ENCODE measurements around the gene TASL. TPM values are rescaled to one million over a fixed set of nuclear protein-coding genes. Genes with fewer than 3 reads are reported as not detected.
A peak's percentile ranks its signal among the peaks of the same experiment; 100 is the strongest.

Gene TASL, protein sequence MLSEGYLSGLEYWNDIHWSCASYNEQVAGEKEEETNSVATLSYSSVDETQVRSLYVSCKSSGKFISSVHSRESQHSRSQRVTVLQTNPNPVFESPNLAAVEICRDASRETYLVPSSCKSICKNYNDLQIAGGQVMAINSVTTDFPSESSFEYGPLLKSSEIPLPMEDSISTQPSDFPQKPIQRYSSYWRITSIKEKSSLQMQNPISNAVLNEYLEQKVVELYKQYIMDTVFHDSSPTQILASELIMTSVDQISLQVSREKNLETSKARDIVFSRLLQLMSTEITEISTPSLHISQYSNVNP
- 77.5 TPM for total RNA-seq (2013)
- polyA plus RNA-seq (10 to 100 TPM; 22.2 to 34.4 (median 28.7) TPM), polyA minus RNA-seq (18.7 and 28.3 TPM in 2 replicates), total RNA-seq (5.3 to 94.9 (median 36.1) reads per million in 11 experiments)

DNA sequence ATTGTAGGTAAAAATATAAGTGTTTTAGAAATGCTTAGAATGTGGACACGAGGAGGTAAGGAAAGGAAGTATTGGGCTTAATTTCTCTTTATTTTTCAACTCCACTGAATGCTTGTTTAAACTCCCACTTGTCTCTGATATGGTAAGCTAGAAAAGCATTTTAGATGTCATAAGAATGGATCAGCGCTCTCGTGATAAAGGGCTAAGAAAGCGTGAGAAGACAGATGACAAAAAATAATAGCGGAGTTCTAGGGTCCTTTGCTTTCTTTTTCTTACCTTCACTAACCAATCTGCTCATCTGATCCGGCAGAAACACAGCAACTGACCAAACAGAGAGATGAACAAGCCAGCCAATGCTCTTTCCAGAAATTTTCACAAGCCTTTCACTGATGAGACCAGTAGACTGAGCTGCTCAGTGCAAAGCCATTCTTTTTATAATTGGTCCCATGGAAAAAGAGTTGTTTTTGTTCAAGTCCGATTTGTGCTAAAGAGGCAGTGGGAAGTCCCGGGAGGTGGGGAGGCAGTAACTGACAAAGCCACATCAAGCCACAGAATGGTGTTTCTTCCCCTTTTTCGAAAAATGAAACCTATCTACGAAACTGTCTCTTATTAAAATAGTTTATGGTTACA, at the start of gene TASL:
Gene TASL (minus strand): TSS at position 405 of the 630 bp plus-strand sequence. CDS start 17,411 bp downstream, outside the sequence.
- peak within 1 kb of the TSS; percentile 83 for H3K9ac ChIP-seq (ENCODE audit: insufficient read depth, low read length, poor library complexity, severe bottlenecking)
- intact Hi-C loops (cut with micrococcal nuclease) = loop anchor here in 1 of 2 donors (10.0 kb wide), 2 partner anchors 47 to 77 kb away; partner anchors contain the start of gene GK
- H3K4me1 Mint-ChIP-seq = peaks cover 27% of the 10 kb centered on the region
- no peaks in the 10 kb centered on the region for H3K27me3 ChIP-seq (ENCODE audit: control insufficient read depth in 2 of 2, insufficient read depth in 2 of 2, low read length in 2 of 2)
- peak within 1 kb of the TSS; percentile 79 to 92 for H3K4me3 Mint-ChIP-seq
- H3K27ac Mint-ChIP-seq = peak within 1 kb of the TSS; percentile 94 to 98 (median 96)
- peaks cover 12 to 16% of the 10 kb centered on the region in 2 donors for H3K36me3 Mint-ChIP-seq
- H3K9me3 ChIP-seq (replicated peaks in 1 of 2; ENCODE audit: control insufficient read depth in 1 of 2, insufficient read depth in 1 of 2, low read length in 2 of 2) = no peaks in the 10 kb centered on the region
- H3K79me2 ChIP-seq (ENCODE audit: insufficient read depth, low read length) = peaks cover 73% of the 10 kb centered on the region
- H3K4me2 ChIP-seq (replicated peaks; ENCODE audit: extremely low read depth, low read length, poor library complexity, severe bottlenecking) = peak within 1 kb of the TSS; percentile 79
- H4K20me1 ChIP-seq (ENCODE audit: insufficient read depth, low read length) = no peaks in the 10 kb centered on the region
- TF ChIP-seq, protein P1, sequence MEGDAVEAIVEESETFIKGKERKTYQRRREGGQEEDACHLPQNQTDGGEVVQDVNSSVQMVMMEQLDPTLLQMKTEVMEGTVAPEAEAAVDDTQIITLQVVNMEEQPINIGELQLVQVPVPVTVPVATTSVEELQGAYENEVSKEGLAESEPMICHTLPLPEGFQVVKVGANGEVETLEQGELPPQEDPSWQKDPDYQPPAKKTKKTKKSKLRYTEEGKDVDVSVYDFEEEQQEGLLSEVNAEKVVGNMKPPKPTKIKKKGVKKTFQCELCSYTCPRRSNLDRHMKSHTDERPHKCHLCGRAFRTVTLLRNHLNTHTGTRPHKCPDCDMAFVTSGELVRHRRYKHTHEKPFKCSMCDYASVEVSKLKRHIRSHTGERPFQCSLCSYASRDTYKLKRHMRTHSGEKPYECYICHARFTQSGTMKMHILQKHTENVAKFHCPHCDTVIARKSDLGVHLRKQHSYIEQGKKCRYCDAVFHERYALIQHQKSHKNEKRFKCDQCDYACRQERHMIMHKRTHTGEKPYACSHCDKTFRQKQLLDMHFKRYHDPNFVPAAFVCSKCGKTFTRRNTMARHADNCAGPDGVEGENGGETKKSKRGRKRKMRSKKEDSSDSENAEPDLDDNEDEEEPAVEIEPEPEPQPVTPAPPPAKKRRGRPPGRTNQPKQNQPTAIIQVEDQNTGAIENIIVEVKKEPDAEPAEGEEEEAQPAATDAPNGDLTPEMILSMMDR (IDR thresholded peaks at IDR 0.05) = no peak
- H3K27me3 Mint-ChIP-seq (ENCODE audit: low read depth in 3 of 3) = peaks cover 0 to 3% (median 0%) of the 10 kb centered on the region in 3 donors
- H3K36me3 ChIP-seq (replicated peaks in 1 of 2; ENCODE audit: control insufficient read depth in 1 of 2, insufficient read depth in 2 of 2, low read length in 2 of 2) = no peaks in the 10 kb centered on the region
- H3K4me1 ChIP-seq (ENCODE audit: control insufficient read depth in 1 of 2, insufficient read depth in 2 of 2, low read length in 2 of 2) = peaks cover 28 to 76% of the 10 kb centered on the region in 2 donors
- no CpG with 5 or more reads among the region's 10 CpGs for WGBS (ENCODE audit: insufficient coverage)
- DNase-seq = peak; percentile 81 to 86 (median 86)
- H2AFZ ChIP-seq (ENCODE audit: insufficient read depth, low read depth, low read length, poor library complexity, severe bottlenecking) = peak within 1 kb of the TSS; percentile 54
- H3K27ac ChIP-seq (ENCODE audit: low read depth in 1 of 2, low read length in 2 of 2) = peak within 1 kb of the TSS; percentile 90 to 95
- peak within 1 kb of the TSS; percentile 57 to 99 (median 93) for H3K4me3 ChIP-seq (replicated peaks in 1 of 3; ENCODE audit: low read depth in 2 of 3, low read length in 3 of 3)
- peaks cover 0 to 4% (median 0%) of the 10 kb centered on the region in 7 donors for H3K9me3 Mint-ChIP-seq

DNA sequence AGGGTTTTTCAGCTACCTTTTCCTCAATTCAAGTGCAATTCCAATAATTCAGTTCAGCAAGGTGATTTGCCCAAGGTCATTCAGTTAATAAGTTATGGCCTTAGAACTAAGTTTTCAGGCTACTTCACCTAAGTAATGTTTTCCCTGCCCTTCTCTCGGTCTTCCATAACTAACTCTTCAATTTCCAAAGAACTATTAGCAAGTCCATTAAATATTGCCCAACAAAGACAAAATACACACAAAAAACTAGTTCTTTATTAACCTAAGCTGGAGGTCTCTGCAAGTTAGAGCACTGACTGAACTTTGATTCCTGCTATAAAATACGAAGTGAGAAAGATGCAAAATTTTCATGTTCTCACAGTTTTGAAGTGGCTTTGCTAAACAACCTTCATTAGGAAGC, 48.8 kb upstream of the TASL start:
- H3K27ac Mint-ChIP-seq = peak overlapping the region in 1 of 7 donors; percentile 40
- Histone ChIP-seq H3K79me2 (ENCODE audit: insufficient read depth, low read length) (no peaks in the 10 kb centered on the region), H4K20me1 (ENCODE audit: insufficient read depth, low read length) (no peaks in the 10 kb centered on the region), H3K9me3 (replicated peaks in 1 of 2; ENCODE audit: control insufficient read depth in 1 of 2, insufficient read depth in 1 of 2, low read length in 2 of 2) (peaks cover 8 to 10% of the 10 kb centered on the region in 2 donors), H3K4me1 (ENCODE audit: control insufficient read depth in 1 of 2, insufficient read depth in 2 of 2, low read length in 2 of 2) (peaks cover 18 to 24% of the 10 kb centered on the region in 2 donors), H3K27me3 (ENCODE audit: control insufficient read depth in 2 of 2, insufficient read depth in 2 of 2, low read length in 2 of 2) (peaks cover 0 to 2% of the 10 kb centered on the region in 2 donors), H3K27ac (ENCODE audit: low read depth in 1 of 2, low read length in 2 of 2) (no peak overlapping the region), H3K9ac (ENCODE audit: insufficient read depth, low read length, poor library complexity, severe bottlenecking) (no peak overlapping the region), H3K4me3 (replicated peaks in 1 of 3; ENCODE audit: low read depth in 2 of 3, low read length in 3 of 3) (no peak overlapping the region), H3K4me2 (replicated peaks; ENCODE audit: extremely low read depth, low read length, poor library complexity, severe bottlenecking) (no peak overlapping the region), H2AFZ (ENCODE audit: insufficient read depth, low read depth, low read length, poor library complexity, severe bottlenecking) (no peak overlapping the region), H3K36me3 (replicated peaks in 1 of 2; ENCODE audit: control insufficient read depth in 1 of 2, insufficient read depth in 2 of 2, low read length in 2 of 2) (no peaks in the 10 kb centered on the region)
- H3K9me3 Mint-ChIP-seq = peaks cover 0 to 18% (median 11%) of the 10 kb centered on the region in 7 donors
- TF ChIP-seq, protein P1 (IDR thresholded peaks at IDR 0.05) = no peak
- peaks cover 0 to 12% (median 1%) of the 10 kb centered on the region in 3 donors for H3K27me3 Mint-ChIP-seq (ENCODE audit: low read depth in 3 of 3)
- H3K4me3 Mint-ChIP-seq = no peak overlapping the region
- WGBS (ENCODE audit: insufficient coverage) = no CpG with 5 or more reads among the region's 2 CpGs
- H3K4me1 Mint-ChIP-seq = peaks cover 18% of the 10 kb centered on the region
- peaks cover 2 to 6% of the 10 kb centered on the region in 2 donors for H3K36me3 Mint-ChIP-seq
- DNase-seq = no peak
- intact Hi-C loops (cut with micrococcal nuclease) = loop anchor here in 1 of 2 donors (10.0 kb wide), 1 partner anchor 52 kb away; the partner anchor contains the start of gene TASL

Data from CD14-positive monocyte (primary cell).